Measurements from ENCODE around the gene TRIM63. TPM values are rescaled to one million over a fixed set of nuclear protein-coding genes. Genes with fewer than 3 reads are reported as not detected.

Gene TRIM63
- total and polyA plus RNA-seq, 2 of the 8 experiments (the other 6 are each of a cell fraction or from before 2014, with no cell fraction given): not detected

GRCh38 chr1:26096471-26096870, 29.0 kb upstream of the TRIM63 start:
- Histone ChIP-seq H3K79me2 (ENCODE audit: control insufficient read depth in 1 of 2, insufficient read depth in 2 of 2, low read length in 2 of 2) (no peaks in the 10 kb centered on the region), H4K91ac (replicated peaks; ENCODE audit: insufficient read length, low read length) (no peak overlapping the region), H3K9ac (replicated peaks in 1 of 4; ENCODE audit: extremely low read depth in 1 of 4, low read depth in 3 of 4, low read length in 3 of 4) (no peak overlapping the region), H3K23ac (ENCODE audit: insufficient read length) (no peak overlapping the region), H2BK12ac (ENCODE audit: low read depth, low read length) (no peak overlapping the region), H3K79me1 (ENCODE audit: low read depth, low read length) (no peaks in the 10 kb centered on the region), H2BK5ac (ENCODE audit: low read depth, low read length) (no peak overlapping the region), H2BK20ac (ENCODE audit: low read length) (no peak overlapping the region), H3K36me3 (ENCODE audit: control insufficient read depth in 2 of 4, insufficient read depth in 4 of 4, low read length in 3 of 4) (no peaks in the 10 kb centered on the region), H3K27ac (ENCODE audit: low read depth, low read length) (no peak overlapping the region), H3K9me3 (ENCODE audit: insufficient read depth in 2 of 2, low read depth in 1 of 2, low read length in 1 of 2) (no peaks in the 10 kb centered on the region), H3K27me3 (replicated peaks in 1 of 4; ENCODE audit: control insufficient read depth in 3 of 4, extremely low read depth in 1 of 4, insufficient read depth in 3 of 4, low read length in 3 of 4) (peaks cover 0 to 5% (median 2%) of the 10 kb centered on the region in 4 experiments; a peak in 3 of 7 replicates), H3K4me1 (replicated peaks in 1 of 4; ENCODE audit: control insufficient read depth in 3 of 4, insufficient read depth in 4 of 4, low read length in 3 of 4) (peaks cover 9 to 15% (median 12%) of the 10 kb centered on the region in 4 experiments), H3K4ac (replicated peaks; ENCODE audit: insufficient read length, low read depth, low read length) (no peak overlapping the region), H3K4me3 (ENCODE audit: extremely low read depth in 1 of 4, insufficient read depth in 2 of 4, low read depth in 3 of 4, low read length in 4 of 4) (no peak overlapping the region), H3K14ac (ENCODE audit: insufficient read length) (no peak overlapping the region), H3K23me2 (ENCODE audit: low read depth, low read length) (no peaks in the 10 kb centered on the region), H3K18ac (ENCODE audit: extremely low read depth, low read length) (no peak overlapping the region), H4K8ac (ENCODE audit: extremely low read depth, insufficient read depth, low read length) (no peak overlapping the region), H2BK15ac (ENCODE audit: low read length) (no peak overlapping the region), H3K4me2 (ENCODE audit: insufficient read depth in 1 of 2, low read depth in 2 of 2, low read length in 2 of 2) (no peak overlapping the region), H2AK5ac (ENCODE audit: low read depth, low read length) (no peak overlapping the region), H3K56ac (replicated peaks; ENCODE audit: insufficient read length, low read depth, low read length) (no peak overlapping the region), H4K5ac (ENCODE audit: insufficient read length, low read depth, low read length) (no peak overlapping the region), H2AFZ (ENCODE audit: low read length) (no peak overlapping the region), H2BK120ac (replicated peaks; ENCODE audit: low read depth, low read length) (no peak overlapping the region), H4K20me1 (replicated peaks in 1 of 2; ENCODE audit: control insufficient read depth in 1 of 2, insufficient read depth in 2 of 2, low read length in 2 of 2) (no peaks in the 10 kb centered on the region)
- ChIA-PET CTCF (ENCODE audit: partially characterized antibody) (interaction anchor here (1.3 kb wide), 1 partner anchor 73 kb away, joined by 3 read pairs; the partner anchor contains the start of gene ZNF593), POLR2A (ENCODE audit: partially characterized antibody) (interaction anchor here (0.7 kb wide), 1 partner anchor 13 kb away, joined by 3 read pairs; no protein-coding TSS in a partner anchor)
- no peak for DNase-seq (ENCODE audit: low read depth in 1 of 2, low spot score in 2 of 2)
- WGBS, 2 experiments (ENCODE audit: extremely low coverage in 1 of 2, insufficient coverage in 1 of 2, insufficient read length in 1 of 2, insufficient replicate concordance in 2 of 2, low coverage in 1 of 2, low lambda C conversion rate in 2 of 2, missing lambda C conversion rate in 1 of 2): 84% methylated on average over 2 of the region's 2 CpGs; no CpG with 5 or more reads in 1 of the 2 experiments
- no peak for FAIRE-seq
- TF ChIP-seq MAFK (IDR thresholded peaks at IDR 0.05; ENCODE audit: low read depth, low read length) (no peak), TAF1 (IDR thresholded peaks at IDR 0.05; ENCODE audit: low read depth, low read length) (no peak), BCL11A (IDR thresholded peaks at IDR 0.05; ENCODE audit: low read depth in 2 of 2, low read length in 2 of 2) (no peak)

All from H1 (cell line).